HepG2 (cell line): Measurements from ENCODE around the gene HABP4. TPM values are rescaled to one million over a fixed set of nuclear protein-coding genes. Genes with fewer than 3 reads are reported as not detected.

Experiments
- BRF2 ChIP-seq: sonication (generic); formaldehyde crosslinking; IDR thresholded peaks from 2 replicates; pipeline ENCODE4 v1.8.1; 2022; ENCODE audit warnings: mild to moderate bottlenecking, missing genetic modification reagents
- CREBL2 ChIP-seq: sonication (generic); formaldehyde crosslinking; IDR thresholded peaks from 2 replicates; pipeline ENCODE4 v1.8.1; 2023; ENCODE audit warnings: missing genetic modification reagents, mild to moderate bottlenecking, borderline replicate concordance
- CREM ChIP-seq, 2 experiments: sonication (generic) in 1 of 2; formaldehyde crosslinking in 1 of 2; IDR thresholded peaks; 2 replicates each; pipeline versions ENCODE4 v1.4.0 to v1.6.1; 2016 to 2020; ENCODE audit warnings: antibody characterized with exemption in 1 of 2, mild to moderate bottlenecking in 1 of 2, missing genetic modification reagents in 1 of 2
- ETS1 ChIP-seq: sonication (generic); formaldehyde crosslinking; IDR thresholded peaks from 2 replicates; pipeline ENCODE4 v1.4.0; 2020; ENCODE audit warnings: missing genetic modification reagents
- FUBP1 ChIP-seq: sonication (generic); formaldehyde crosslinking; IDR thresholded peaks from 2 replicates; pipeline ENCODE4 v1.5.1; 2020; ENCODE audit warnings: missing genetic modification reagents, mild to moderate bottlenecking, borderline replicate concordance
- GPN1 ChIP-seq: sonication (generic); formaldehyde crosslinking; IDR thresholded peaks from 2 replicates; pipeline ENCODE4 v1.5.1; 2020; ENCODE audit warnings: missing genetic modification reagents, borderline replicate concordance
- HNRNPH1 ChIP-seq: fragments of 200-400 bp; formaldehyde crosslinking; optimal IDR thresholded peaks from 2 replicates; pipeline ENCODE3; 2017; ENCODE audit warnings: mild to moderate bottlenecking, low read depth, low read length
- NR0B2 ChIP-seq: sonication (generic); formaldehyde crosslinking; IDR thresholded peaks from 2 replicates; pipeline ENCODE4 v1.4.0; 2020; ENCODE audit warnings: mild to moderate bottlenecking, missing genetic modification reagents
- SALL1 ChIP-seq: sonication (generic); formaldehyde crosslinking; IDR thresholded peaks from 2 replicates; pipeline ENCODE4 v1.8.0; 2022; ENCODE audit warnings: mild to moderate bottlenecking, missing genetic modification reagents
- SMAD9 ChIP-seq: sonication (generic); formaldehyde crosslinking; IDR thresholded peaks from 2 replicates; pipeline ENCODE4 v1.5.1; 2020; ENCODE audit warnings: mild to moderate bottlenecking, missing genetic modification reagents
- TERF1 ChIP-seq: sonication (generic); formaldehyde crosslinking; IDR thresholded peaks from 2 replicates; pipeline ENCODE4 v1.8.0; 2022; ENCODE audit warnings: mild to moderate bottlenecking, missing genetic modification reagents, moderate library complexity
- TRAFD1 ChIP-seq: sonication (generic); formaldehyde crosslinking; IDR thresholded peaks from 2 replicates; pipeline ENCODE4 v1.5.1; 2020; ENCODE audit warnings: missing genetic modification reagents, mild to moderate bottlenecking, borderline replicate concordance
- USF2 ChIP-seq, 2 experiments: sonication (generic) in 1 of 2; formaldehyde crosslinking in 1 of 2; IDR thresholded peaks; 2 replicates each; pipeline versions ENCODE4 v1.5.1 to v1.6.1; 2011 to 2020; ENCODE audit warnings: borderline replicate concordance in 1 of 2, low read depth in 1 of 2, low read length in 1 of 2, mild to moderate bottlenecking in 1 of 2, missing genetic modification reagents in 1 of 2, moderate library complexity in 1 of 2
- ZNF207 ChIP-seq: fragments of 450-650 bp; IDR thresholded peaks from 2 replicates; pipeline ENCODE4 v1.6.1; 2016; ENCODE audit warnings: antibody characterized with exemption, borderline replicate concordance
- ZNF292 ChIP-seq: sonication (generic); formaldehyde crosslinking; IDR thresholded peaks from 2 replicates; pipeline ENCODE4 v1.8.1; 2022; ENCODE audit warnings: mild to moderate bottlenecking, low read depth, missing genetic modification reagents, borderline replicate concordance
- ZNF510 ChIP-seq: sonication (generic); formaldehyde crosslinking; IDR thresholded peaks from 2 replicates; pipeline ENCODE4 v1.4.0; 2020; ENCODE audit warnings: low read depth, mild to moderate bottlenecking, missing genetic modification reagents
- ZNF782 ChIP-seq: sonication (generic); formaldehyde crosslinking; IDR thresholded peaks from 2 replicates; pipeline ENCODE4 v1.4.0; 2020; ENCODE audit warnings: missing genetic modification reagents, mild to moderate bottlenecking, borderline replicate concordance
- polyA plus RNA-seq, 8 experiments: library from polyadenylated mRNA; depleted of rRNA in 3 of 8; stranded (reverse) in 7 of 8; unstranded in 1 of 8; fragments of >200 nt; fragmentation: Illumina TruSeq in 4 of 8; extraction: Trizol in 4 of 8; gene quantifications; 2 replicates each; pipeline versions ENCODE4 v1.2.1 to v1.2.3, GENCODE V29; 2011 to 2016; ENCODE audit warnings: low read depth in 4 of 8, missing spikeins in 1 of 8, mixed read lengths in 1 of 8; ENCODE audit not compliant: insufficient read depth in 1 of 8
- total RNA-seq, 5 experiments: library from RNA; depleted of rRNA; stranded (reverse); fragments of >200 nt; fragmentation: Illumina TruSeq; extraction: Trizol; gene quantifications; 2 replicates each; pipeline ENCODE4 v1.2.3, GENCODE V29; 2016; ENCODE audit warnings: low read depth in 1 of 5

HABP4 gene
- total and polyA plus RNA-seq, 2 of the 13 experiments (the other 11 are each of a cell fraction or from before 2014, with no cell fraction given), result 14.3 to 26.6 TPM

- TF ChIP-seq USF2 (IDR thresholded peaks at IDR 0.05; ENCODE audit: low read depth, low read length) (peak; percentile 90), USF2 (CRISPR knock-in tag; IDR thresholded peaks at IDR 0.05; ENCODE audit: borderline replicate concordance) (peak; percentile 95), NR0B2 (CRISPR knock-in tag) (peak; percentile 74), TRAFD1 (peak; percentile 53; the same call in 1 of the 2 replicates), ZNF292 (CRISPR knock-in tag) (no peak), SMAD9 (CRISPR knock-in tag) (no peak), ETS1 (CRISPR knock-in tag) (0 out of 2 replicates have a peak, but pooled peaks have one; percentile 22), ZNF207 (no peak), TERF1 (CRISPR knock-in tag) (no peak), CREM (IDR thresholded peaks at IDR 0.05) (peak; percentile 91), CREM (CRISPR knock-in tag; IDR thresholded peaks at IDR 0.05) (peak; percentile 86), ZNF782 (CRISPR knock-in tag) (peak; percentile 93; the same call in 1 of the 2 replicates), FUBP1 (CRISPR knock-in tag) (no peak), GPN1 (CRISPR knock-in tag) (no peak), BRF2 (CRISPR knock-in tag) (no peak), SALL1 (CRISPR knock-in tag) (peak; percentile 91), CREBL2 (no peak), HNRNPH1 (no peak), ZNF510 (CRISPR knock-in tag) (peak; percentile 92)
These were observed 32.9 kb upstream of the HABP4 start (continued) for GRCh38 chr9:96417051-96417586.
